Upper lobe of right lung (tissue), 1 donor: ENCODE results near the gene ZNF341. TPM values are rescaled to one million over a fixed set of nuclear protein-coding genes. Genes with fewer than 3 reads are reported as not detected.

ENCODE experiments used
- ATAC-seq: fragments of 200-7000 bp; cut with Tn5 transposase; one replicate; pipeline ENCODE4 v1.9.1; 2020; ENCODE audit warnings: mild to moderate bottlenecking, moderate library complexity
- DNase-seq: peaks from one replicate; pipeline ENCODE4 v3.0.0-alpha.2; 2020
- H3K27ac ChIP-seq: fragments of 200-600 bp; one replicate; pipeline ENCODE4 v1.8.0; 2022
- H3K27me3 ChIP-seq: fragments of 200-600 bp; one replicate; pipeline ENCODE4 v1.8.0; 2022; ENCODE audit warnings: mild to moderate bottlenecking
- H3K36me3 ChIP-seq: fragments of 200-600 bp; one replicate; pipeline ENCODE4 v1.8.0; 2022
- H3K4me1 ChIP-seq: fragments of 200-600 bp; one replicate; pipeline ENCODE4 v1.8.0; 2022
- H3K4me3 ChIP-seq: fragments of 200-600 bp; one replicate; pipeline ENCODE4 v1.8.0; 2022; ENCODE audit warnings: mild to moderate bottlenecking
- H3K9me3 ChIP-seq: fragments of 200-600 bp; one replicate; pipeline ENCODE4 v1.8.0; 2022
- intact Hi-C: fragments of 100-400 bp; cut with DNase I; formaldehyde crosslinking; loops from one replicate; pipeline ENCODE4 v1.11.0; 2022
- total RNA-seq: library from RNA; stranded (reverse); fragmentation: NEBNext Ultra II Directional; extraction: Animal tissue kit (Norgen Biotek cat#: 25700); gene quantifications from one replicate; pipeline ENCODE4 v1.2.1, GENCODE V29; 2021
- TF ChIP-seq, protein P1 (sequence below): fragments of 200-600 bp; IDR thresholded peaks from one replicate; pipeline ENCODE4 v1.8.0; 2022; ENCODE audit warnings: antibody characterized with exemption
- donor health status: DM: no; HTN: yes; CAD: no; lungs with severe emphysema.

The ZNF341 gene
- total RNA-seq, 1 donor from 2014 or later, result 4.8 TPM

- TF ChIP-seq, protein P1, sequence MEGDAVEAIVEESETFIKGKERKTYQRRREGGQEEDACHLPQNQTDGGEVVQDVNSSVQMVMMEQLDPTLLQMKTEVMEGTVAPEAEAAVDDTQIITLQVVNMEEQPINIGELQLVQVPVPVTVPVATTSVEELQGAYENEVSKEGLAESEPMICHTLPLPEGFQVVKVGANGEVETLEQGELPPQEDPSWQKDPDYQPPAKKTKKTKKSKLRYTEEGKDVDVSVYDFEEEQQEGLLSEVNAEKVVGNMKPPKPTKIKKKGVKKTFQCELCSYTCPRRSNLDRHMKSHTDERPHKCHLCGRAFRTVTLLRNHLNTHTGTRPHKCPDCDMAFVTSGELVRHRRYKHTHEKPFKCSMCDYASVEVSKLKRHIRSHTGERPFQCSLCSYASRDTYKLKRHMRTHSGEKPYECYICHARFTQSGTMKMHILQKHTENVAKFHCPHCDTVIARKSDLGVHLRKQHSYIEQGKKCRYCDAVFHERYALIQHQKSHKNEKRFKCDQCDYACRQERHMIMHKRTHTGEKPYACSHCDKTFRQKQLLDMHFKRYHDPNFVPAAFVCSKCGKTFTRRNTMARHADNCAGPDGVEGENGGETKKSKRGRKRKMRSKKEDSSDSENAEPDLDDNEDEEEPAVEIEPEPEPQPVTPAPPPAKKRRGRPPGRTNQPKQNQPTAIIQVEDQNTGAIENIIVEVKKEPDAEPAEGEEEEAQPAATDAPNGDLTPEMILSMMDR, result no peak
- intact Hi-C loops, result no loop called here
- no peaks in the 10 kb centered on the region for H3K9me3 ChIP-seq
- no peak for ATAC-seq
- no peaks in the 10 kb centered on the region for H3K4me1 ChIP-seq
- DNase-seq, result no peak
- H3K36me3 ChIP-seq, result peaks cover 64% of the 10 kb centered on the region
- H3K4me3 ChIP-seq, result no peak overlapping the region
- no peaks in the 10 kb centered on the region for H3K27me3 ChIP-seq
- H3K27ac ChIP-seq, result no peak overlapping the region
Observed at GRCh38 chr20:33711446-33711738, 20.4 kb upstream of the ZNF341 start.

DNA sequence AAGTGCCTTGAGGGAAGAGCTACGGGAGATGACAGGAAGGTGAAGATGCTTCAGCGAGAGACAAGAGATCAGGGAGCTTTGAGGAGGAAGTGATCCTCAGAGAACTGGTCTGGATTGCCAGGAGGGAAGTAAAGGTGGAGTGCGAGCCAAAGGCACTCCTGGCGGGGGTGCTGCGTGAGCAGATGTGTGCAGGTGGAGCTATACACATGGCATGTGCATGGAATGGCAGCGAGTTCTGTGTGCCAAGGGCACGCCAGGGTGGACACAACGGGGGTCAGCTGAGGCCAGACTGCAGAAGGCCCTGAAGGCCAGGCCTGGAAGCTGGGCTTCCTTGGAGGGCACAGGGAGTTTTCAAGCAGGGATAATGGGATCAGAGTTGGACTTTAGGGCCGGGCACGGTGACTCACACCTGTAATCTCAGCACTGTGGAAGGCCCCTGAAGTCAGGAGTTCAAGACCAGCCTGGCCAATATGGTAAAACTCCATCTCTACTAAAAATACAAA, 17.9 kb upstream of the ZNF341 start:
- Histone ChIP-seq H3K27me3 (no peaks in the 10 kb centered on the region), H3K9me3 (no peaks in the 10 kb centered on the region), H3K4me1 (peaks cover 2% of the 10 kb centered on the region), H3K36me3 (peaks cover 49% of the 10 kb centered on the region), H3K27ac (no peak overlapping the region), H3K4me3 (no peak overlapping the region)
- ATAC-seq (no peak), DNase-seq (no peak)
- TF ChIP-seq, protein P1, result no peak
- intact Hi-C loops, result no loop called here

DNA sequence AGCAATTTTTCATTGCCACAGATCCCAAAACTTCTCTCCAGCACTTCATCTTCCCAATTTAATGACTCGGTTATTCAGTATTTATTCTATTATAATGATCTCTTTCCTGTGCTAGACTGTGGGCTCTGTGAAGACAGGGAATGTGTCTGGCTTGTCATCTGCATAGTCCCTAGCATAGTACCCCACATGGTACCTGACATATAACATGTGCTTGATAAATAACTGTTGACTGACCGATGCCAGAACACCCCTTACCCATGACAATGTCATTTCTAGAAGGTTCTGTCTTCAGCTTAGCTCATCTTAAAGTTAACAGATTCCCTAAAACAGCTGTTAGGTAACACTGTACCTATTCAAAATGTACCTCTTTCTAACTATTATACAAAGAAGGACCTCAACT, 15.3 kb upstream of the ZNF341 start:
- ATAC-seq (no peak), DNase-seq (no peak)
- Histone ChIP-seq H3K4me3 (no peak overlapping the region), H3K4me1 (peaks cover 11% of the 10 kb centered on the region), H3K9me3 (no peaks in the 10 kb centered on the region), H3K27ac (no peak overlapping the region), H3K36me3 (peaks cover 38% of the 10 kb centered on the region), H3K27me3 (no peaks in the 10 kb centered on the region)
- TF ChIP-seq, protein P1, result no peak
- intact Hi-C loops, result no loop called here

- ATAC-seq (no peak), DNase-seq (no peak)
- Histone ChIP-seq H3K4me3 (peak overlapping the region; percentile 89), H3K27ac (peak overlapping the region; percentile 87), H3K4me1 (peaks cover 11% of the 10 kb centered on the region), H3K27me3 (no peaks in the 10 kb centered on the region), H3K9me3 (no peaks in the 10 kb centered on the region), H3K36me3 (peaks cover 10% of the 10 kb centered on the region)
- TF ChIP-seq, protein P1, result no peak
- intact Hi-C loops, result no loop called here
Observed at GRCh38 chr20:33719277-33719988, 12.4 kb upstream of the ZNF341 start.

DNA sequence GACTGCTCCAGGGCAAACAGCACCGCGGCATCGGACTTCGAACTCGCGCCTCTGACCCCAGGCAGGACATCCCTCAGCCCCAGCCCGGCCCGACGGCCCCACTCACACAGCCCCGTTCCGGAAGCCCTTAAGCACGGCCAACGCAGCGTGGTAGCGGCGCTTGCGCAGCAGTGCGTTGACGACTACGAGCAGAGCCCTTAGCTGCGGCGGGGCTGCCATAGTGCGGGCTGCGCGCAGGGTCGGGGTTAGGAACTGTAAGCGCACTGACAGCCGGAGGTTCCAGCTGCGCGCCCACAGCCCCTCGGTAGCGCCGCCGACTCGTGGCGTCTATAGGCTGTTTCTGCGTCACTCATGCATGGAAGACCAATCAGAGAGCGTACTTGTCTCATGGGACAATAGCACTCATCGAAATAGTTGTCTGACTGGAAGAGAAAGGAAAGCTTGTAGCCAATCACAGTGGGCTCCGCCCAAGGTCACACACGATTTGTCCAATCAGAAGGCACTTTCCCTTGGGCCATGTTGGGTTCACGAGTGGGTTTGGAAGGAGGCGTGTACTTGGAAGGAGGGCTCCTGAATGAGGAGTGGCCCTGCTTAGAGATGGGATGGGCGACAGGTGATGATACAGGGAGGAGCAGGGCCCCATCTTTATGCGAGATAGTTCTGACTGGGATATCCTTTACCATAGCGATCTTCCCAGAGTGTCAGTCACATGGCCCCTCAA, 11.6 kb upstream of the ZNF341 start, which contains the start of gene PXMP4:
PXMP4 (minus strand) TSS at position 322 of the 721 bp plus-strand sequence; CDS start at position 219, 103 bp downstream.
- Histone ChIP-seq H3K4me1 (peaks cover 11% of the 10 kb centered on the region), H3K4me3 (peak within 1 kb of the TSS; percentile 89), H3K36me3 (peaks cover 3% of the 10 kb centered on the region), H3K27ac (peak within 1 kb of the TSS; percentile 87), H3K27me3 (no peaks in the 10 kb centered on the region), H3K9me3 (no peaks in the 10 kb centered on the region)
- TF ChIP-seq, protein P1, result no peak
- peak; percentile 92 for DNase-seq
- intact Hi-C loops, result no loop called here
- peak; percentile 97 for ATAC-seq
